Lower leg skin (tissue), 4 donors: Measurements from ENCODE around the gene SNRPA. TPM values are rescaled to one million over a fixed set of nuclear protein-coding genes. Genes with fewer than 3 reads are reported as not detected.
A peak's percentile ranks its signal among the peaks of the same experiment; 100 is the strongest.

Experiments used
- DNase-seq, 2 donors: peaks; one replicate each; pipeline ENCODE4 v3.0.0-alpha.2; 2019; ENCODE audit warnings: low spot score in 2 of 2
- H3K4me3 ChIP-seq: fragments of 200-600 bp; sonication (generic); 2 replicates; pipeline ENCODE4 v1.5.1; 2017; ENCODE audit warnings: mild to moderate bottlenecking, low read depth; ENCODE audit not compliant: poor library complexity, severe bottlenecking
- CTCF ChIP-seq, 3 donors: fragments of 450-650 bp; IDR thresholded peaks; one replicate each; pipeline ENCODE4 v1.5.1; 2016; ENCODE audit warnings: antibody characterized with exemption in 3 of 3, mild to moderate bottlenecking in 3 of 3, moderate library complexity in 2 of 3
- POLR2A ChIP-seq, 2 donors: fragments of 450-650 bp; IDR thresholded peaks; one replicate each; pipeline ENCODE4 v1.6.1; 2016 to 2017; ENCODE audit warnings: antibody characterized with exemption in 2 of 2, mild to moderate bottlenecking in 1 of 2, moderate library complexity in 1 of 2
- WGBS, 2 donors: methylation state at CpG; one replicate each; pipeline ENCODE4 v1.1.5; 2018; 5-methylcytosine and 5-hydroxymethylcytosine counted together
- intact Hi-C: fragments of 100-400 bp; cut with DNase I; formaldehyde crosslinking; loops from one replicate; pipeline ENCODE4 v1.15.0; 2023; ENCODE audit warnings: low total_unique reads
- total RNA-seq, 4 donors: library from RNA; depleted of rRNA; stranded (reverse); fragments of >200 nt; gene quantifications; one replicate each; pipeline ENCODE4 v1.1.0, GENCODE V29; 2016

The SNRPA gene
- total RNA-seq, 4 donors from 2014 or later, result 18.0 to 52.4 (median 44.9) TPM

- H3K4me3 ChIP-seq, result no peak overlapping the region
- intact Hi-C loops, result no loop called here
- 77 to 79% methylated on average over 22 to 27 of the region's 27 CpGs for WGBS, 2 donors
- DNase-seq, result no peak
- TF ChIP-seq CTCF (IDR thresholded peaks at IDR 0.05) (no peak), POLR2A (IDR thresholded peaks at IDR 0.05) (no peak)
Observed at GRCh38 chr19:40800997-40801377, 50.0 kb downstream of the SNRPA start.

DNA sequence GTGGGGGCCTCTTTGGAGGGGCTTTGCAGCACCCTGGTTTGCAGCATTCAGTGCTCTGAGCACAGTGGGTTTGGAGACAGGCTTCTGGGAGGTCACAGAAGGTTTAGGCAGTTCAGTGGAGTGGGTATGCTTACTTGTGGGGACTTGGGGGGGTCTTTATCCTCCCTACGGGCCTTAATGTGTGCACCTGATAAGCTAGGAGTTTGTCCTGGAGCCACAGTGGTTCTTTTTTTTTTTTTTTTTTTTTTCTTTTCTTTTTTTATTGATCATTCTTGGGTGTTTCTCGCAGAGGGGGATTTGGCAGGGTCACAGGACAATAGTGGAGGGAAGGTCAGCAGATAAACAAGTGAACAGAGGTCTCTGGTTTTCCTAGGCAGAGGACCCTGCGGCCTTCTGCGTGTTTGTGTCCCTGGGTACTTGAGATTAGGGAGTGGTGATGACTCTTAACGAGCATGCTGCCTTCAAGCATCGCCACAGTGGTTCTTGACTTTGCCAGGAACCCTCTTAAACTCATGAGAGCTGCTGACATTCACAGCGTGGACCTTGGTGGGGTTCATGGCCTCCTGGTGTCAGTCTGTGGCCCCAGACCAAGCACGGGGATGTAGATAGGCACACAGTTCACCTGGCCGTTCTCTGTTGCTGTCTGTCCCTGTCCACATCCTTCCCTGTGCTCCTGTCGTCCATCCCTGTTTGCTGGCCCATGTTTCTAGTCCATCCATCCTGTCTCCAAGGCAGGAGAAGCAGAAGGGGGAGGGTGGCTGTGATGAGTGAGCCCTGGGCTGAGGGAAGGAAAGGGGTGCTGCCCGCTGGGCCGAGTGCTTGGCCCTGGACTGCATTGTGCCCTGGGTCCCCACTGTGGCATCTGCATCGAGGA lies 50.7 kb downstream of the SNRPA start:
- DNase-seq, result no peak
- 47 to 57% methylated on average over 13 of the region's 13 CpGs for WGBS, 2 donors
- H3K4me3 ChIP-seq, result no peak overlapping the region
- no peak for TF ChIP-seq POLR2A (IDR thresholded peaks at IDR 0.05)
- no peak for TF ChIP-seq CTCF (IDR thresholded peaks at IDR 0.05)
- intact Hi-C loops, result no loop called here

GRCh38 chr19:40802300-40803169 lies 51.5 kb downstream of the SNRPA start:
- intact Hi-C loops, result no loop called here
- peak in 1 of 2 donors; percentile 91 for DNase-seq
- 14 to 16% methylated on average over 9 to 11 of the region's 11 CpGs for WGBS, 2 donors
- TF ChIP-seq CTCF (IDR thresholded peaks at IDR 0.05) (no peak), POLR2A (IDR thresholded peaks at IDR 0.05) (no peak)
- no peak overlapping the region for H3K4me3 ChIP-seq

DNA sequence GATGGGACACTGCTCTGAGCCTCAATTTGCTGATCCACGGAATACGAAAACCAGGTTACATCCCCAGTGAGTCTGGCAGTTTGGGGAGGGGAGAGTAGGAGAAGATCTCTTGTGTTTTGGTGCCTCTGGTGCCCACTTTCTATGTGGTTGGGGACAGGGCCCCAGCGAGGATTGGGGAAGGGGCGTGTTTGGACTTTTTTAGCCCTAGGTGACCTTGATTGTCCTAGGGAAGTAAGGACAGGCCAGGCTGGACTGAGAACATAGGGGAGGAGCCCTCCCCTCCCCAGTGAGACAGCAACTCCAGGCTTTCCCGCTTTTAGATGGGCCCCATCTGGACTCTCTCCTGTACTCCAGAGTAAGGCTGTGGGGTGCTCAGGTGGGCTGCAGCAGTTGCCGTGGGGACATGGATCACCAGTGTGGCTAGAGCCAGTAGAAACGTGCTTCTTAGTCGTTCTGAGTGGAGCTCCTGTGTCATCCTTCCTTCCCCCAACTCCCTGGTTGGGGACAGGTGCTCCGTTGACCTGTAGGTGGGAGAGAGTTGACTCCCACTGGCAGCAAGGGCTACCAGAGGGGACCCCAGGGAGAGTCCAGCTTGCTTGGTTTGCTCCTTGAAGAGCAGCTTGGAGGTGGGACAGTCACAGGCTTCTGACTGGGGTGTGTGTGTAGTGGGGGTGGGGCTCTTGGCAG lies 52.3 kb downstream of the SNRPA start:
- 37 to 45% methylated on average over 9 of the region's 9 CpGs for WGBS, 2 donors
- TF ChIP-seq CTCF (IDR thresholded peaks at IDR 0.05) (no peak), POLR2A (IDR thresholded peaks at IDR 0.05) (no peak)
- DNase-seq, result no peak
- H3K4me3 ChIP-seq, result no peak overlapping the region
- intact Hi-C loops, result no loop called here

GRCh38 chr19:40803857-40804782 lies 53.1 kb downstream of the SNRPA start:
- no peak for DNase-seq
- TF ChIP-seq POLR2A (IDR thresholded peaks at IDR 0.05) (no peak), CTCF (IDR thresholded peaks at IDR 0.05) (no peak)
- WGBS, 2 donors, result 64 to 84% methylated on average over 6 of the region's 6 CpGs
- H3K4me3 ChIP-seq, result no peak overlapping the region
- intact Hi-C loops, result no loop called here
